GM21390 (cell line): ENCODE measurements around the gene APOBEC3B.
"Not testable (repeated sequence)": the region's sequence is repeated elsewhere in the genome, so short reads cannot be mapped to it uniquely, and the experiment has no call there.

Experiments
- ATAC-seq: cut with Tn5 transposase; IDR thresholded peaks from one replicate; pipeline ENCODE4 v1.9.1; 2021; ENCODE audit not compliant: unreplicated experiment

The APOBEC3B gene

GRCh38 chr22:38981992-38982927 is at the start of gene APOBEC3B:
Gene APOBEC3B, plus strand, starts transcription at chr22:38982347. Its CDS starts 107 bp downstream, at chr22:38982454.
- ATAC-seq: peak; percentile 55

GRCh38 chr22:38935023-38935422 is 47.1 kb upstream of the APOBEC3B start:
- no peak for ATAC-seq

GRCh38 chr22:38935616-38936015 is 46.5 kb upstream of the APOBEC3B start:
- ATAC-seq: no peak

GRCh38 chr22:38936562-38936961 is 45.6 kb upstream of the APOBEC3B start:
- ATAC-seq: no peak

GRCh38 chr22:38937036-38937435 is 45.1 kb upstream of the APOBEC3B start:
- ATAC-seq: no peak

- ATAC-seq: no peak
Observed at GRCh38 chr22:38937541-38937940, 44.6 kb upstream of the APOBEC3B start.

GRCh38 chr22:38938221-38938620 is 43.9 kb upstream of the APOBEC3B start:
- ATAC-seq: no peak

GRCh38 chr22:38938925-38939324 is 43.2 kb upstream of the APOBEC3B start:
- ATAC-seq: no peak

GRCh38 chr22:38940811-38941384 is 41.2 kb upstream of the APOBEC3B start:
- peak; percentile 26 for ATAC-seq

- ATAC-seq: peak; percentile 57
Observed at GRCh38 chr22:38941488-38941987, 40.6 kb upstream of the APOBEC3B start.

- no peak for ATAC-seq
Observed at GRCh38 chr22:38942702-38943101, 39.4 kb upstream of the APOBEC3B start.

- ATAC-seq: no peak
Observed at GRCh38 chr22:38943201-38943600, 38.9 kb upstream of the APOBEC3B start.

- ATAC-seq: no peak
Observed at GRCh38 chr22:38943882-38944281, 38.3 kb upstream of the APOBEC3B start.

- ATAC-seq: no peak
Observed at GRCh38 chr22:38944653-38945052, 37.5 kb upstream of the APOBEC3B start.

- ATAC-seq: not testable (repeated sequence)
Observed at GRCh38 chr22:38945706-38946338, 36.3 kb upstream of the APOBEC3B start.

GRCh38 chr22:38946771-38947170 is 35.4 kb upstream of the APOBEC3B start:
- ATAC-seq: no peak

- ATAC-seq: no peak
Observed at GRCh38 chr22:38947321-38948140, 34.6 kb upstream of the APOBEC3B start.

- ATAC-seq: no peak
Observed at GRCh38 chr22:38948181-38948940, 33.8 kb upstream of the APOBEC3B start.

- ATAC-seq: no peak
Observed at GRCh38 chr22:38949889-38950405, 32.2 kb upstream of the APOBEC3B start.
